NCI-H187 treated with DMSO at 0.1 percent for 48 hours (cell line): ENCODE measurements around the gene OR1K1.
"Not testable (repeated sequence)": the region's sequence is repeated elsewhere in the genome, so short reads cannot be mapped to it uniquely, and the experiment has no call there.

Experiments used
- DNase-seq: peaks from one replicate; lab custom pipeline; 2025; lab: John Stamatoyannopoulos, UW

Gene OR1K1

GRCh38 chr9:122812736-122813135, 12.8 kb downstream of the OR1K1 start:
- no peak for DNase-seq

- no peak for DNase-seq
Observed at GRCh38 chr9:122814545-122814944, 14.6 kb downstream of the OR1K1 start.

- no peak for DNase-seq
Observed at GRCh38 chr9:122815544-122815943, 15.6 kb downstream of the OR1K1 start.

- no peak for DNase-seq
Observed at GRCh38 chr9:122816163-122816867, 16.4 kb downstream of the OR1K1 start.

GRCh38 chr9:122819326-122819725, 19.4 kb downstream of the OR1K1 start:
- DNase-seq: no peak

- no peak for DNase-seq
Observed at GRCh38 chr9:122819791-122820489, 20.0 kb downstream of the OR1K1 start.

GRCh38 chr9:122820490-122820845, 20.5 kb downstream of the OR1K1 start:
- no peak for DNase-seq

GRCh38 chr9:122821278-122821943, 21.5 kb downstream of the OR1K1 start:
- DNase-seq: no peak

GRCh38 chr9:122822056-122822455, 22.1 kb downstream of the OR1K1 start:
- DNase-seq: no peak

GRCh38 chr9:122822938-122823337, 23.0 kb downstream of the OR1K1 start:
- no peak for DNase-seq

- DNase-seq: no peak
Observed at GRCh38 chr9:122827761-122828093, 27.8 kb downstream of the OR1K1 start.

GRCh38 chr9:122828965-122829284, 29.0 kb downstream of the OR1K1 start:
- DNase-seq: not testable (repeated sequence)

GRCh38 chr9:122832194-122832593, 32.3 kb downstream of the OR1K1 start:
- DNase-seq: no peak

- DNase-seq: no peak
Observed at GRCh38 chr9:122835313-122835731, 35.4 kb downstream of the OR1K1 start.

GRCh38 chr9:122837266-122837850, 37.4 kb downstream of the OR1K1 start:
- no peak for DNase-seq

GRCh38 chr9:122838441-122838840, 38.5 kb downstream of the OR1K1 start:
- not testable (repeated sequence) for DNase-seq

- no peak for DNase-seq
Observed at GRCh38 chr9:122841501-122841900, 41.6 kb downstream of the OR1K1 start.

- DNase-seq: no peak
Observed at GRCh38 chr9:122844137-122844536, 44.2 kb downstream of the OR1K1 start.

GRCh38 chr9:122845116-122845515, 45.2 kb downstream of the OR1K1 start:
- DNase-seq: no peak

- DNase-seq: no peak
Observed at GRCh38 chr9:122846371-122846940, 46.5 kb downstream of the OR1K1 start.

GRCh38 chr9:122848256-122848943, 48.5 kb downstream of the OR1K1 start:
- no peak for DNase-seq
